Erythroblast (primary cell): ENCODE results near the gene CCDC106.

Source experiments
- GATA1 ChIP-seq: IDR thresholded peaks from 2 replicates; pipeline ENCODE4 v1.6.1; 2011; ENCODE audit warnings: low read depth, mild to moderate bottlenecking, control low read depth, low read length, moderate library complexity
- POLR2A ChIP-seq: IDR thresholded peaks from 2 replicates; pipeline ENCODE4 v1.6.1; 2011; ENCODE audit warnings: mild to moderate bottlenecking, low read length

- TF ChIP-seq POLR2A: no peak
- no peak for TF ChIP-seq GATA1
Observed at GRCh38 chr19:55673889-55674288, 25.9 kb downstream of the CCDC106 start.
